Duodenal mucosa (tissue), 2 donors: Measurements from ENCODE around the gene HAP1.

Experiments used
- H3K27ac ChIP-seq: one replicate; pipeline ENCODE4 v1.7.0; 2013; ENCODE audit warnings: low read depth, low read length
- H3K27me3 ChIP-seq, 2 donors: one replicate each; pipeline ENCODE4 v1.7.0; 2013; ENCODE audit warnings: low read length in 2 of 2, control low read depth in 1 of 2; ENCODE audit not compliant: insufficient read depth in 2 of 2, control insufficient read depth in 1 of 2
- H3K36me3 ChIP-seq, 2 donors: one replicate each; pipeline ENCODE4 v1.7.0; 2013; ENCODE audit warnings: low read length in 2 of 2, control low read depth in 1 of 2; ENCODE audit not compliant: insufficient read depth in 2 of 2, control insufficient read depth in 1 of 2
- H3K4me1 ChIP-seq, 2 donors: one replicate each; pipeline ENCODE4 v1.7.0; 2013; ENCODE audit warnings: low read length in 2 of 2, control low read depth in 1 of 2; ENCODE audit not compliant: insufficient read depth in 2 of 2, control insufficient read depth in 1 of 2
- H3K4me3 ChIP-seq, 2 donors: one replicate each; pipeline ENCODE4 v1.7.0; 2013; ENCODE audit warnings: low read length in 2 of 2, low read depth in 1 of 2
- H3K9ac ChIP-seq, 2 donors: one replicate each; pipeline ENCODE4 v1.7.0; 2013; ENCODE audit warnings: low read length in 2 of 2, low read depth in 1 of 2
- H3K9me3 ChIP-seq, 2 donors: one replicate each; pipeline ENCODE4 v1.7.0; 2013; ENCODE audit warnings: low read length in 2 of 2, control low read depth in 1 of 2; ENCODE audit not compliant: control insufficient read depth in 1 of 2

HAP1 gene

GRCh38 chr17:41739661-41740352 is 5.4 kb upstream of the HAP1 start:
- Histone ChIP-seq H3K4me3 (no peak overlapping the region), H3K27me3 (peaks cover 10 to 18% of the 10 kb centered on the region in 2 donors), H3K9me3 (no peaks in the 10 kb centered on the region), H3K4me1 (peaks cover 0 to under 1% of the 10 kb centered on the region in 2 donors), H3K9ac (no peak overlapping the region), H3K27ac (no peak overlapping the region), H3K36me3 (no peaks in the 10 kb centered on the region)

- Histone ChIP-seq H3K27ac (no peak overlapping the region), H3K4me3 (no peak overlapping the region), H3K4me1 (peaks cover 0 to 3% of the 10 kb centered on the region in 2 donors), H3K27me3 (peaks cover 20 to 28% of the 10 kb centered on the region in 2 donors), H3K9me3 (no peaks in the 10 kb centered on the region), H3K36me3 (no peaks in the 10 kb centered on the region), H3K9ac (peak overlapping the region in 1 of 2 donors; percentile 35)
Observed at GRCh38 chr17:41738801-41739112, 4.3 kb upstream of the HAP1 start.

GRCh38 chr17:41738077-41738800 is 3.8 kb upstream of the HAP1 start:
- Histone ChIP-seq H3K4me3 (no peak overlapping the region), H3K27me3 (peaks cover 21 to 30% of the 10 kb centered on the region in 2 donors), H3K4me1 (peaks cover 0 to 3% of the 10 kb centered on the region in 2 donors), H3K36me3 (no peaks in the 10 kb centered on the region), H3K9me3 (no peaks in the 10 kb centered on the region), H3K27ac (no peak overlapping the region), H3K9ac (peak overlapping the region in 1 of 2 donors; percentile 35)

- peaks cover 0 to 3% of the 10 kb centered on the region in 2 donors for H3K4me1 ChIP-seq
Observed at GRCh38 chr17:41737680-41738023, 3.2 kb upstream of the HAP1 start.

GRCh38 chr17:41736983-41737679 is 2.7 kb upstream of the HAP1 start:
- no peak overlapping the region for H3K4me3 ChIP-seq
- no peaks in the 10 kb centered on the region for H3K36me3 ChIP-seq
- peaks cover 28 to 37% of the 10 kb centered on the region in 2 donors for H3K27me3 ChIP-seq
- peaks cover 0 to 3% of the 10 kb centered on the region in 2 donors for H3K4me1 ChIP-seq
- H3K9ac ChIP-seq, result no peak overlapping the region
- no peaks in the 10 kb centered on the region for H3K9me3 ChIP-seq
- H3K27ac ChIP-seq, result no peak overlapping the region

More at GRCh38 chr17:41737680-41738023, 3.2 kb upstream of the HAP1 start:
- Histone ChIP-seq H3K9ac (no peak overlapping the region), H3K27me3 (peaks cover 23 to 32% of the 10 kb centered on the region in 2 donors), H3K4me3 (no peak overlapping the region), H3K9me3 (no peaks in the 10 kb centered on the region), H3K27ac (no peak overlapping the region), H3K36me3 (no peaks in the 10 kb centered on the region)

GRCh38 chr17:41735744-41736143 is 1.3 kb upstream of the HAP1 start:
- Histone ChIP-seq H3K27ac (no peak overlapping the region), H3K9ac (no peak overlapping the region), H3K27me3 (peaks cover 38 to 42% of the 10 kb centered on the region in 2 donors), H3K4me1 (peaks cover 0 to 3% of the 10 kb centered on the region in 2 donors), H3K36me3 (no peaks in the 10 kb centered on the region), H3K4me3 (no peak overlapping the region), H3K9me3 (no peaks in the 10 kb centered on the region)

GRCh38 chr17:41734949-41735313 is 488 bp upstream of the HAP1 start:
- Histone ChIP-seq H3K9me3 (no peaks in the 10 kb centered on the region), H3K9ac (no peak overlapping the region), H3K4me3 (peak overlapping the region; percentile 43 to 53), H3K4me1 (peaks cover 0 to 3% of the 10 kb centered on the region in 2 donors), H3K27ac (no peak overlapping the region), H3K36me3 (no peaks in the 10 kb centered on the region), H3K27me3 (peaks cover 38 to 42% of the 10 kb centered on the region in 2 donors)

- Histone ChIP-seq H3K27ac (no peak overlapping the region), H3K36me3 (no peaks in the 10 kb centered on the region), H3K4me1 (peaks cover 0 to 3% of the 10 kb centered on the region in 2 donors), H3K9me3 (no peaks in the 10 kb centered on the region), H3K27me3 (peaks cover 38 to 42% of the 10 kb centered on the region in 2 donors), H3K4me3 (peak overlapping the region; percentile 43 to 53), H3K9ac (no peak overlapping the region)
Observed at GRCh38 chr17:41733348-41734138, 900 bp downstream of the HAP1 start.

- Histone ChIP-seq H3K4me1 (peaks cover 0 to 3% of the 10 kb centered on the region in 2 donors), H3K4me3 (no peak overlapping the region), H3K36me3 (no peaks in the 10 kb centered on the region), H3K27me3 (peaks cover 37 to 38% of the 10 kb centered on the region in 2 donors), H3K9ac (no peak overlapping the region), H3K9me3 (no peaks in the 10 kb centered on the region), H3K27ac (no peak overlapping the region)
Observed at GRCh38 chr17:41731836-41732235, 2.6 kb downstream of the HAP1 start.
